ENCODE results near the gene GJA4. TPM values are rescaled to one million over a fixed set of nuclear protein-coding genes. Genes with fewer than 3 reads are reported as not detected.
"Not testable (repeated sequence)": the region's sequence is repeated elsewhere in the genome, so short reads cannot be mapped to it uniquely, and the experiment has no call there.

The GJA4 gene
- total and polyA plus RNA-seq, 2 donors (not counting 1 experiment from before 2014, with no cell fraction given): not detected

DNA sequence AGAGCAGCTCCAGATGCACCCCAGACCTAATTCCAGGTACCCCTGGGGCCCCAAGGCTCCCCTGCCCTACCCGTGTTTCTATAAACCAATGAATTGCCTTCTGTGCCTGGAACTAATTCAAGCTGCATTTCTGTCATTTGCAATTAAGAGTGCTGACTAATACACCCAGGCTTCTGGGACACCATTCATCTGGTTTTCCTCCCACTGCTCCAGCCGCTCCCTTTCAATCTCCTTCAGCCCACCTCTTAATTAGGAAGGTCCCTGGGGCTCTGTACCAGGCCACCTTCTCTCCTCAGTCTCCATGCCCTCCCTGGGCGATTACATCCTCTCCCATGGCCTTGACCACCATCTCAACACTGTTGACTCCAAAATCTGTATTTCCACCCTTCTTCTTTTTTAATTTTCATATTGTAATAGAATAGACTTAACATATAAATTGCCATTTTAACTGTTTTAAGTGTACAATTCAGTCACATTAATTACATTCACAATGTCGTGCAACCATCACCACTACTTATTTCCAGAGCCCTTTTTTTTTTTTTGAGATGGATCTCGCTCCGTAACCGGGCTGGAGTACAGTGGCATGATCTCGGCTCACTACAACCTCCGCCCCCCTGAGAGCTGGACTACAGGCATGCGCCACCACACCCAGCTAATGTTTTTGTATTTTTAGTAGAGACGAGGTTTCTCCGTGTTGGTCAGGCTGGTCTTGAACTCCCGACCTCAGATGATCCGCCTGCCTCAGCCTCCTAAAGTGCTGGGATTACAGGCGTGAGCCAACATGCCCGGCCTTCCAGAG lies 21.0 kb upstream of the GJA4 start:
- no peaks in the 10 kb centered on the region for H3K79me2 ChIP-seq (ENCODE audit: control insufficient read depth, insufficient read depth, low read length)
- intact Hi-C loops (cut with micrococcal nuclease): no loop called here
- no peak for DNase-seq
- H4K20me1 ChIP-seq (ENCODE audit: control insufficient read depth, insufficient read depth, low read length, poor library complexity, severe bottlenecking): no peaks in the 10 kb centered on the region
- no peak overlapping the region for H3K9ac ChIP-seq (ENCODE audit: low read length)
- peaks cover 5% of the 10 kb centered on the region for H3K27me3 Mint-ChIP-seq
- 93% methylated on average over 9 of the region's 16 CpGs for WGBS (ENCODE audit: insufficient coverage)
- no peaks in the 10 kb centered on the region for H3K9me3 Mint-ChIP-seq (ENCODE audit: insufficient read depth)
- H3K4me3 Mint-ChIP-seq: no peak overlapping the region
- no peak for TF ChIP-seq EZH2 (IDR thresholded peaks at IDR 0.05; ENCODE audit: borderline replicate concordance, insufficient read depth, low read depth, low read length, poor library complexity, severe bottlenecking)
- TF ChIP-seq, protein P1, sequence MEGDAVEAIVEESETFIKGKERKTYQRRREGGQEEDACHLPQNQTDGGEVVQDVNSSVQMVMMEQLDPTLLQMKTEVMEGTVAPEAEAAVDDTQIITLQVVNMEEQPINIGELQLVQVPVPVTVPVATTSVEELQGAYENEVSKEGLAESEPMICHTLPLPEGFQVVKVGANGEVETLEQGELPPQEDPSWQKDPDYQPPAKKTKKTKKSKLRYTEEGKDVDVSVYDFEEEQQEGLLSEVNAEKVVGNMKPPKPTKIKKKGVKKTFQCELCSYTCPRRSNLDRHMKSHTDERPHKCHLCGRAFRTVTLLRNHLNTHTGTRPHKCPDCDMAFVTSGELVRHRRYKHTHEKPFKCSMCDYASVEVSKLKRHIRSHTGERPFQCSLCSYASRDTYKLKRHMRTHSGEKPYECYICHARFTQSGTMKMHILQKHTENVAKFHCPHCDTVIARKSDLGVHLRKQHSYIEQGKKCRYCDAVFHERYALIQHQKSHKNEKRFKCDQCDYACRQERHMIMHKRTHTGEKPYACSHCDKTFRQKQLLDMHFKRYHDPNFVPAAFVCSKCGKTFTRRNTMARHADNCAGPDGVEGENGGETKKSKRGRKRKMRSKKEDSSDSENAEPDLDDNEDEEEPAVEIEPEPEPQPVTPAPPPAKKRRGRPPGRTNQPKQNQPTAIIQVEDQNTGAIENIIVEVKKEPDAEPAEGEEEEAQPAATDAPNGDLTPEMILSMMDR (IDR thresholded peaks at IDR 0.05): no peak
- H3K4me1 ChIP-seq (ENCODE audit: control insufficient read depth in 2 of 2, insufficient read depth in 2 of 2, low read length in 2 of 2): no peaks in the 10 kb centered on the region
- no peak overlapping the region for H3K4me2 ChIP-seq (replicated peaks; ENCODE audit: low read depth, low read length, poor library complexity, severe bottlenecking)
- H3K4me3 ChIP-seq (ENCODE audit: control extremely low read depth in 1 of 5, extremely low read depth in 1 of 5, insufficient read depth in 1 of 5, low read depth in 2 of 5, low read length in 4 of 5): no peak overlapping the region
- no peaks in the 10 kb centered on the region for H3K9me3 ChIP-seq (ENCODE audit: control extremely low read depth in 1 of 3, control insufficient read depth in 2 of 3, insufficient read depth in 1 of 3, low read length in 2 of 3)
- ChIA-PET POLR2A (no interaction called here), CTCF (interaction anchor here (0.9 kb wide), 1 partner anchor 9 kb away, joined by 3 read pairs; the partner anchor contains the start of gene GJB3)
- no peak for ATAC-seq (ENCODE audit: low read depth)
- H3K4me1 Mint-ChIP-seq: no peaks in the 10 kb centered on the region
- peaks cover 0 to 3% (median 1%) of the 10 kb centered on the region in 4 experiments for H3K27me3 ChIP-seq (replicated peaks in 1 of 4; ENCODE audit: control extremely low read depth in 1 of 4, control insufficient read depth in 3 of 4, insufficient read depth in 4 of 4, low read length in 3 of 4)
- H3K27ac Mint-ChIP-seq: no peak overlapping the region
- no peak overlapping the region for H2AFZ ChIP-seq (ENCODE audit: insufficient read depth, low read depth, low read length, poor library complexity, severe bottlenecking)
- H3K36me3 ChIP-seq (replicated peaks in 1 of 2; ENCODE audit: control extremely low read depth in 1 of 2, control insufficient read depth in 1 of 2, extremely low read depth in 1 of 2, insufficient read depth in 2 of 2, low read length in 1 of 2): no peaks in the 10 kb centered on the region
- no peak overlapping the region for H3K27ac ChIP-seq (ENCODE audit: low read length in 2 of 2)

DNA sequence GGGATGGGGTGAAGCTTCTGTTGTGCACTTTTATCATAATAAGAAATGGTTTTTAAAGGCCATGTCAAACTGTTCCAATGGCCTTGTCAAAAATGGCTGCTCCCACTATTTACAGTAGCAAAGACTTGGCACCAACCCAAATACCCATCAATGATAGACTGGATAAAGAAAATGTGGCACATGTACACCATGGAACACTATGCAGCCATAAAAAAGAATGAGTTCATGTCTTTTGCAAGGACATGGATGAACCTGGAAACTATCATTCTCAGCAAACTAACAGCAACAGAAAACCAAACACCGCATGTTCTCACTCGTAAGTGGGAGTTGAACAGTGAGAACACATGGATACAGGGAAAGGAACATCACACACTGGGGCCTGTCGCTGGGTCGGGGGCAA lies 19.7 kb upstream of the GJA4 start:
- H3K27ac ChIP-seq (ENCODE audit: low read length in 2 of 2); intact Hi-C loops (cut with micrococcal nuclease); H3K9me3 Mint-ChIP-seq (ENCODE audit: insufficient read depth); H3K4me1 ChIP-seq (ENCODE audit: control insufficient read depth in 2 of 2, insufficient read depth in 2 of 2, low read length in 2 of 2); H3K4me3 ChIP-seq (ENCODE audit: control extremely low read depth in 1 of 5, extremely low read depth in 1 of 5, insufficient read depth in 1 of 5, low read depth in 2 of 5, low read length in 4 of 5); H3K27me3 ChIP-seq (replicated peaks in 1 of 4; ENCODE audit: control extremely low read depth in 1 of 4, control insufficient read depth in 3 of 4, insufficient read depth in 4 of 4, low read length in 3 of 4); H3K27me3 Mint-ChIP-seq; ATAC-seq (ENCODE audit: low read depth); H4K20me1 ChIP-seq (ENCODE audit: control insufficient read depth, insufficient read depth, low read length, poor library complexity, severe bottlenecking); H3K4me3 Mint-ChIP-seq; H2AFZ ChIP-seq (ENCODE audit: insufficient read depth, low read depth, low read length, poor library complexity, severe bottlenecking); DNase-seq; POLR2A ChIA-PET; H3K27ac Mint-ChIP-seq; H3K9ac ChIP-seq (ENCODE audit: low read length); H3K4me1 Mint-ChIP-seq; H3K9me3 ChIP-seq (ENCODE audit: control extremely low read depth in 1 of 3, control insufficient read depth in 2 of 3, insufficient read depth in 1 of 3, low read length in 2 of 3); H3K79me2 ChIP-seq (ENCODE audit: control insufficient read depth, insufficient read depth, low read length); H3K4me2 ChIP-seq (replicated peaks; ENCODE audit: low read depth, low read length, poor library complexity, severe bottlenecking); CTCF ChIA-PET; H3K36me3 ChIP-seq (replicated peaks in 1 of 2; ENCODE audit: control extremely low read depth in 1 of 2, control insufficient read depth in 1 of 2, extremely low read depth in 1 of 2, insufficient read depth in 2 of 2, low read length in 1 of 2): not testable (repeated sequence)
- no CpG with 5 or more reads among the region's 4 CpGs for WGBS (ENCODE audit: insufficient coverage)

Data from B cell (primary cell).